Hippocampal formation (tissue), 2 donors: Measurements from ENCODE around the gene LIN9.
"Not testable (repeated sequence)": the region's sequence is repeated elsewhere in the genome, so short reads cannot be mapped to it uniquely, and the experiment has no call there.

ENCODE experiments used
- DNase-seq, 2 donors: peaks; one replicate each; lab custom pipeline; 2025; lab: John Stamatoyannopoulos, UW

Gene LIN9

DNA sequence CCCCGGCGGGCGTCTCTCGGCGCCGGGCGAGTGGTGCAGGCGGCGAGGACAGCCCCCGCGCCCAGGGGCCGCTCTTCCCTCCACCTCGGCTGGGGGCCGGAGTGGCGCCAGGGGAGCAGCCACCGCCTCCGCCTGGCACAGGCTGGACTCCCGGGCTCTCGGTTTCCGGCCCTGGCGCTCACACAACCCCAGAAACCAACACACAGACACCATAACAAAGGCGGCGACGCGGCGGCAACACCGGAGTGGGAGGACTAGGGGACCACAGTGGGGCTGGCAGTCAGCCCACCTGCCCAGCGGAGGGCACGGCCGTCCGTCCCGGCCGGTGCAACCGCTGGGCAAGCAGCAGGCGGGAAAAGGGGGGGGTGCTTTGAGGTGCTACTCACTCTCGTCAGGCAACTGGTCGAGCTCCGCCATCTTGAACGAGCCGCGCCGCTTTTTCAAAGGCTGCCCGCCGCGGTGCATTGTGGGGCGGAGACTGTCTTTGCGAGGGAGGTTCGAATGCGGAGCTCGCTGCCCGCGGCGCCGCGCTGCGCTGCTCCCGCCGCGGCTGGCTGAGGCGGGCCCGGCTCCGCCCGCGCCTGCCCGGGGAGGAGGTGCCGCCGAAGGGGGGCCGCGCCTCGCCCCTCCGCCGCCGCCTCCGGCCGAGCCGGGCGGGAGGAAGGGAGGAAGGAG is at the start of gene LIN9:
LIN9 (minus strand) TSS at position 442 of the 675 bp plus-strand sequence; CDS start at position 417, 25 bp downstream.
- DNase-seq, result peak; percentile 64 to 79

DNA sequence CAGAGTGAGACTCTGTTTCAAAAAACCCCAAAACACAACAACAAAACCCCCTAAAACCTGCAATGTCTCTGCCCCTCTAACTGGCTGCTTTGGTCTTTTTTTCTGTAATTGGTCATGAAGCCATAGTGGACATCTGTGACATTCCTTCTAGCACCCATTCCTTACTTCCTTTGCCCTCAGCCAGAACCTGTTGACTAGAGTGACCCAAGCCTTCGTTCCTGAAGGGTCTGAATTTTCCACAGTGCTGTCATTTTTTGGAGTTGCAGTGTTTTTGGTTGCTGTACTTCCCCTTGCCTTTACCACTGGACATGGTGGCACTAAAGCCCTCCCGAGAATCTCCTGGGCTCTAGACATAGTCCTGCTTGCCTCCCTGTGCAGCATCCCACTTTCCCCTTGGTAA is 48.5 kb upstream of the LIN9 start:
- no peak for DNase-seq

- DNase-seq, result peak in 1 of 2 donors; percentile 19
These were observed 46.9 kb upstream of the LIN9 start for GRCh38 chr1:226355669-226356551.

- DNase-seq, result no peak
These were observed 46.1 kb upstream of the LIN9 start for GRCh38 chr1:226355016-226355415.

- DNase-seq, result no peak
These were observed 44.9 kb upstream of the LIN9 start for GRCh38 chr1:226353698-226354525.

- DNase-seq, result no peak
These were observed 42.7 kb upstream of the LIN9 start for GRCh38 chr1:226351709-226352108.

DNA sequence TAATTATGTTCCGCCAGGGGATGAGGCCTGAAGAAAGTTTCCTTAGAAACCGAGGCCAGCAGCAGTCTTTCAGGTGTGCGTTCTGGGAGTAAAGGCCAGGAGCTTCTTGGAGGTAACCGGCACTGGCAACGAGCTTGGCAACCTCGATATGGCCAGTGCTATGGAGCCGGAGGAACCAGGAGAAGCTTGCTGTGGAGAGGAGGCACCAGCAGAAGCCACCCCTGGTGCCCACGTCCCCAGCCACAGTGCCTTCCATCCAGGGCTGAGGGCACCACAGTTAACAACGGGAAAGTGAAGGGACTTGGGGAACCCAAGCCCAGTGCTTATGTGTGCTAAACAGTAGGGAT is 41.5 kb upstream of the LIN9 start:
- DNase-seq, result no peak

DNA sequence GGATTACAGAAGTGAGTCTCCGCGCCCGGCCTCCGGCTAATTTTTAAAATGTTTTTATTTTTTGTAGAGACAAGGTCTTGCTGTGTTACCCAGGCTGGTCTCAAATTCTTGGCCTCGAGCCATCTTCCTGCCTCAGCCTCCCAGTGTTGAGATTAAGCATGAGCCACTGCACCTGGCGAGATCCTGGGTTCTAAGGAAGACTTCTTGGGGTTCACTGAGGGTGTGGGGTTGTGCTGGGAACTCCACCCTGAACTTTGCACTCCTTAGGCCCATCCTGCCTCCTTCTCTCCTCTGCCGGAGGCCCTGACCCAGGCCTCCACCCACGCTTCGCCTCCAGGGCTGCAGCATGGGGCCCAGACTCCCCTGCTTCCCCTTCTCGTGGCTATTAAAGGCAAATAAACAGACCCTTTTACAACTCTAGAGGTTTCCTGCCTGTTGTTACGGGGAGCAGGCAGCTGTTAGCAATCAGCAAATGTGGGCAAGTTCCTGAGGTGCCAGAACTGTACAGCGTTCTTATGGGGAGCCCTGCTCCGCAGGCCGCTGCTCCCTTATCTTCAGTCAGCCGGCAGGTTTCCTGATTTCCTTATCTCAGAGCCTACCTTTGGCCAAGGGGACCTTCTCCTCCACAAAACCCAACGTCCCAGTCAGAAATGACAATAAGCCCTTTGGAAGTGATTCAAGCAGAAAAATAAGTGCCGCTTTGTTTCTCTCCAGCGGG is 41.0 kb upstream of the LIN9 start:
- no peak for DNase-seq

- no peak for DNase-seq
These were observed 40.1 kb upstream of the LIN9 start for GRCh38 chr1:226349081-226349480.

DNA sequence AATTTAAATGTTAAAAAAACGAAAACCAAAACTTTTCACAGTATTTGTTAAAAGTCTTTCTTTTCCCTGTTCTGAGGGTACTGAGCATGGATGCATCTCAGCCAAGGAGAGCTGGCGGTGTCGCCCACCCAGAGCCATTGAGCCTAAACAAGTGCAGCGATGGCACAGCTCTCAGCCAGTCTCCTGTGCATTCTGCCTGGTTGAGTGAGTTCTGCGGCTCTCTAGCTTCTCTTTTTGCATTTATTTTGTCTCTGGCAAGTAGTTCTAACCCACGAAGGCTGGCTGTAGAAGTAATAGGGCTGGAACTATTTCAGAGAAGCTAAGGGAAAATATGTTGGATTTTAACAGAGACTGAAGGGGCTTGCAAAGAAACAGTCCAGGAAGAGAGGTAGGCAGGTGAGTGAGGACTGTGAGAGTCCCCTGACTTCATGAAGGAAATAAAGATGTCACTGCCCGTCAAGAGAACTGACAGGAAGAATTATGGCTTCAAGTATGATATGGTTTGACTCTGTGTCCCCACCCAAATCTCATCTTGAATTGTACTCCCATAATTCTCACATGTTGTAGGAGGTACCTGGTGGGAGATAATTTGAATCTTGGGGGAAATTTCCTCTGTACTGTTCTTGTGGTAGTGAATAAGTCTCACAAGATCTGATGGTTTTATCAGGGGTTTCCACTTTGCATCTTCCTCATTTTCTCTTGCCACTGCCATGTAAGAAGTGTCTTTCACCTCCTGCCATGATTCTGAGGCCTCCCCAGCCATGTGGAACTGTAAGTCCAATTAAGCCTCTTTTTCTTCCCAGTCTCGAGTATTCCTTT is 35.7 kb upstream of the LIN9 start:
- no peak for DNase-seq

- DNase-seq, result no peak
These were observed 33.7 kb upstream of the LIN9 start for GRCh38 chr1:226342656-226343055.

- DNase-seq, result not testable (repeated sequence)
These were observed 31.1 kb upstream of the LIN9 start for GRCh38 chr1:226340111-226340510.

GRCh38 chr1:226337276-226337875 is 28.4 kb upstream of the LIN9 start:
- no peak for DNase-seq

GRCh38 chr1:226335661-226336060 is 26.7 kb upstream of the LIN9 start:
- DNase-seq, result no peak

- DNase-seq, result no peak
These were observed 24.0 kb upstream of the LIN9 start for GRCh38 chr1:226332947-226333346.

DNA sequence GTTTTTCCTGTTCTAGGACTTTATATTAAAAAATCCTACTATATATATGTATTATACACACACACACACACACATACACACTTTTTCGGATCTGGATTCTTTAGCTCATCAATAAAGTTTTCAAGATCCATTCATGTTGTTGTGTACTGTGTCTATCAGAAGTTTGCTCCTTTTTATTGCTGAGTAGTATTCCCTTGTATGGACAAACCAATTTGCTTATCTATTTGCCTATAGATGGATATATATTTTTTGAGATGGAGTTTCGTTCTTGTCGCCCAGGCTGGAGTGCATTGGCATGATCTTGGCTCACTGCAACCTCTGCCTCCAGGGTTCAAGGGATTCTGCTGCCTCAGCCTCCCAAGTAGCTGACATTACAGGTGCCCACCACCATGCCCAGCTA is 20.3 kb upstream of the LIN9 start:
- DNase-seq, result no peak

DNA sequence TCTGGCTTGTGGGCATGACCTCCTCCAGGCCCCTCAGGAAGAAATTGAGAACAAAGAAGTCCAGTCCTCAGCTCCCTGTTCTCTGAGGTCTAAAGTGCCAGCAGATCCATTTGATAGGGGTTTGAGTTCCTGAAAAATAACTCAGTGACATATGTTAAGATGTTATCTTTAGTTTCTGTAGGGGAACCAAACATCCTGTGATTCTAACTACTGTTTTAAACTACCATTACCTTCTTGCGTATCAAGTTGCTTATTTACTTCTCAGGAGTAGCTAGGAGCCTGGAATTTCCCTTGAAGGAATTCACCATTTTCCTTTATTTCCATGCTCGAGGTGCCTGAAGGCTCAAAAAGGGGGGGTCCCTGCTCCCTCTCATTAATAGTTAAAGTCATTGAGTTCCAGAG is 18.8 kb upstream of the LIN9 start:
- no peak for DNase-seq

GRCh38 chr1:226325178-226325577 is 16.2 kb upstream of the LIN9 start:
- no peak for DNase-seq

- DNase-seq, result no peak
These were observed 15.5 kb upstream of the LIN9 start for GRCh38 chr1:226324479-226324878.

DNA sequence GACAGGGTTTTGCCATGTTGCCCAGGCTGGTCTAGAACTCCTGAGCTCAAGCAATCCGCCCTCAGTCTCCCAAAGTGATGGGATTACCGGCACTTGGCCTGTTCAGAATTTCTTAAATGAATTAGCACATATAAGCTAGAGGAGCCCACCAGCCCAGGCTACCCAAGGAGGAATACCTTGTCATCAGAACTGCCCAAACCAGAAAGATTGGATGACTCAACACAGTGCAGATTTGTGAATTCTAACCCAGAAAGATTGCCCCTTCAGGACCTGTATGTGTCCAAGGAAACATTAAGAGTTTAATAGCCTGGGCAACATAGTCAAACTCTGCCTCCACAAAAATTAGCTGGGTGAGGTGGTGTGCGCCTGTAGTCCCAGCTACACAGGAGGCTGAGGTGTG is 14.0 kb upstream of the LIN9 start:
- no peak for DNase-seq

DNA sequence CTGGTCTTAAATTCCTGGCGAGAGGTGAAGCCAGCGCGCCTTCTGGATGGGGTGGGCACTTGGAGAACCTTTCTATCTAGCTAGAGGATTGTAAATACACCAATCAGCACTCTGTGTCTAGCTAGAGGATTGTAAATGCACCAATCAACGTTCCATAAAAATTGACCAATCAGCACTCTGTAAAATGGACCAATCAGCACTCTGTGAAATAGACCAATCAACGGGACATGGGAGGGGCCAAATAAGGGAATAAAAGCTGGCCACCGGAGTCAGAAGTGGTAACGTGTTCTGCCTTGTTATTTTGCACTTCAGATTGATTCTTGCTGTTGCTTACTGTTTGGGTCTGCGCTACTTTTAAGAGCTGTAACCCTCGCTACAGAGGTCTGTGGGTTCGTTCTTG is 12.0 kb upstream of the LIN9 start:
- no peak for DNase-seq
